DOHH2 (cell line): ENCODE results near the gene WBP2.

Experiments used
- CTCF ChIP-seq: fragments of 200-600 bp; sonication (generic); IDR thresholded peaks from one replicate; pipeline ENCODE4 v1.5.1; 2014; ENCODE audit warnings: antibody characterized with exemption, mild to moderate bottlenecking, low read depth, low read length; ENCODE audit not compliant: poor library complexity, severe bottlenecking
- EZH2phosphoT487 ChIP-seq: fragments of 200-600 bp; sonication (generic); IDR thresholded peaks from 2 replicates; pipeline ENCODE4 v1.6.1; 2017; ENCODE audit warnings: borderline replicate concordance, mild to moderate bottlenecking, antibody characterized with exemption, low read length, moderate library complexity, mixed read lengths

GRCh38 chr17:75888484-75888883 lies 33.3 kb upstream of the WBP2 start:
- TF ChIP-seq CTCF (no peak), EZH2phosphoT487 (no peak)
